Neural progenitor cell (in vitro differentiated cells): ENCODE results near the gene CTU2. TPM values are rescaled to one million over a fixed set of nuclear protein-coding genes. Genes with fewer than 3 reads are reported as not detected.

Experiments
- DNase-seq: peaks from one replicate; pipeline ENCODE4 v3.0.0-alpha.2; 2016; ENCODE audit warnings: low spot score
- H2AFZ ChIP-seq: fragments of 200-600 bp; sonication (generic); replicated peaks from 2 replicates; pipeline ENCODE4 v1.6.1; 2016; ENCODE audit warnings: antibody characterized with exemption
- H3F3A ChIP-seq: fragments of 200-600 bp; sonication (generic); 2 replicates; pipeline ENCODE4 v1.6.1; 2016; ENCODE audit warnings: antibody characterized with exemption, low read depth
- H3K27ac ChIP-seq: fragments of 200-600 bp; sonication (generic); 2 replicates; pipeline ENCODE4 v1.5.1; 2016; ENCODE audit warnings: mild to moderate bottlenecking
- H3K27me3 ChIP-seq: fragments of 200-600 bp; sonication (generic); 2 replicates; pipeline ENCODE4 v1.6.1; 2016; ENCODE audit warnings: mild to moderate bottlenecking, moderate library complexity
- H3K36me3 ChIP-seq: fragments of 200-600 bp; sonication (generic); 2 replicates; pipeline ENCODE4 v1.5.1; 2016
- H3K4me1 ChIP-seq: fragments of 200-600 bp; sonication (generic); 2 replicates; pipeline ENCODE4 v1.6.1; 2016; ENCODE audit warnings: mixed run types
- H3K4me2 ChIP-seq: fragments of 200-600 bp; sonication (generic); 2 replicates; pipeline ENCODE4 v1.6.1; 2016
- H3K4me3 ChIP-seq: fragments of 200-600 bp; sonication (generic); 2 replicates; pipeline ENCODE4 v1.5.1; 2016
- H3K79me2 ChIP-seq: fragments of 200-600 bp; sonication (generic); 2 replicates; pipeline ENCODE4 v1.6.1; 2016; ENCODE audit warnings: low read depth
- H3K9ac ChIP-seq: fragments of 200-600 bp; sonication (generic); 2 replicates; pipeline ENCODE4 v1.6.1; 2016
- H3K9me3 ChIP-seq: fragments of 200-600 bp; sonication (generic); 2 replicates; pipeline ENCODE4 v1.5.1; 2016; ENCODE audit warnings: low read depth
- H4K20me1 ChIP-seq: fragments of 200-600 bp; sonication (generic); 2 replicates; pipeline ENCODE4 v1.6.1; 2016; ENCODE audit warnings: low read depth
- H3K27ac Mint-ChIP-seq: 3 replicates; pipeline ENCODE4 v1.8.0; 2021; ENCODE audit warnings: mixed read lengths
- H3K27me3 Mint-ChIP-seq: 2 replicates; pipeline ENCODE4 v1.8.0; 2022; ENCODE audit warnings: low read depth, mild to moderate bottlenecking, inconsistent platforms, moderate library complexity, mixed read lengths; ENCODE audit not compliant: insufficient read depth
- H3K36me3 Mint-ChIP-seq: 3 replicates; pipeline ENCODE4 v1.8.0; 2021; ENCODE audit warnings: mixed read lengths
- H3K4me1 Mint-ChIP-seq: 3 replicates; pipeline ENCODE4 v1.8.0; 2021; ENCODE audit warnings: mixed read lengths
- H3K4me3 Mint-ChIP-seq: 3 replicates; pipeline ENCODE4 v1.8.0; 2021; ENCODE audit warnings: mild to moderate bottlenecking, moderate library complexity, mixed read lengths
- H3K9me3 Mint-ChIP-seq: 3 replicates; pipeline ENCODE4 v1.8.0; 2020; ENCODE audit warnings: mixed read lengths
- CTCF ChIP-seq: fragments of 200-600 bp; sonication (generic); IDR thresholded peaks from 2 replicates; pipeline ENCODE4 v1.5.1; 2017; ENCODE audit warnings: antibody characterized with exemption, mild to moderate bottlenecking
- EZH2 ChIP-seq: fragments of 200-600 bp; sonication (generic); IDR thresholded peaks from 2 replicates; pipeline ENCODE4 v1.6.1; 2017; ENCODE audit warnings: antibody characterized with exemption, mild to moderate bottlenecking, moderate library complexity
- EZH2phosphoT487 ChIP-seq: fragments of 200-600 bp; sonication (generic); IDR thresholded peaks from 2 replicates; pipeline ENCODE4 v1.6.1; 2017; ENCODE audit warnings: antibody characterized with exemption
- total RNA-seq: library from RNA; depleted of rRNA; stranded (reverse); fragments of >200 nt; gene quantifications from 2 replicates; pipeline ENCODE4 v1.2.3, GENCODE V29; 2015; ENCODE audit warnings: low replicate concordance

Gene CTU2
- total RNA-seq, 1 donor from 2014 or later: 4.7 TPM

- H3K36me3 Mint-ChIP-seq: no peaks in the 10 kb centered on the region
- TF ChIP-seq EZH2: no peak
- no peak for TF ChIP-seq CTCF
- TF ChIP-seq EZH2phosphoT487: no peak
- H3K4me3 ChIP-seq: no peak overlapping the region
- no peak overlapping the region for H3K27ac Mint-ChIP-seq
- H2AFZ ChIP-seq: no peak overlapping the region
- no peaks in the 10 kb centered on the region for H4K20me1 ChIP-seq
- no peaks in the 10 kb centered on the region for H3K9me3 ChIP-seq
- no peak overlapping the region for H3K27ac ChIP-seq
- no peak for DNase-seq
- H3K79me2 ChIP-seq: no peaks in the 10 kb centered on the region
- H3K27me3 ChIP-seq: no peaks in the 10 kb centered on the region
- H3K9ac ChIP-seq: no peak overlapping the region
- H3K4me1 Mint-ChIP-seq: no peaks in the 10 kb centered on the region
- H3K4me3 Mint-ChIP-seq: no peak overlapping the region
- no peaks in the 10 kb centered on the region for H3F3A ChIP-seq
- H3K4me2 ChIP-seq: no peak overlapping the region
- H3K4me1 ChIP-seq: no peaks in the 10 kb centered on the region
- no peaks in the 10 kb centered on the region for H3K36me3 ChIP-seq
- peaks cover 4% of the 10 kb centered on the region for H3K27me3 Mint-ChIP-seq
- H3K9me3 Mint-ChIP-seq: no peaks in the 10 kb centered on the region
Measured at GRCh38 chr16:88695218-88695617, 11.1 kb upstream of the CTU2 start.

- Mint-ChIP-seq H3K36me3 (no peaks in the 10 kb centered on the region), H3K9me3 (no peaks in the 10 kb centered on the region), H3K27me3 (peaks cover 4% of the 10 kb centered on the region), H3K4me1 (no peaks in the 10 kb centered on the region), H3K27ac (no peak overlapping the region), H3K4me3 (no peak overlapping the region)
- H3K27ac ChIP-seq: no peak overlapping the region
- H3F3A ChIP-seq: no peaks in the 10 kb centered on the region
- no peak for TF ChIP-seq EZH2phosphoT487
- TF ChIP-seq EZH2: no peak
- no peak for TF ChIP-seq CTCF
- no peak overlapping the region for H3K9ac ChIP-seq
- H2AFZ ChIP-seq: no peak overlapping the region
- H3K4me2 ChIP-seq: no peak overlapping the region
- H3K9me3 ChIP-seq: no peaks in the 10 kb centered on the region
- no peaks in the 10 kb centered on the region for H4K20me1 ChIP-seq
- H3K36me3 ChIP-seq: no peaks in the 10 kb centered on the region
- no peaks in the 10 kb centered on the region for H3K79me2 ChIP-seq
- no peaks in the 10 kb centered on the region for H3K4me1 ChIP-seq
- H3K4me3 ChIP-seq: no peak overlapping the region
- H3K27me3 ChIP-seq: no peaks in the 10 kb centered on the region
- no peak for DNase-seq
Measured at GRCh38 chr16:88695753-88696152, 10.6 kb upstream of the CTU2 start.

- Histone ChIP-seq H3K9me3 (no peaks in the 10 kb centered on the region), H3K27me3 (no peaks in the 10 kb centered on the region), H3K27ac (no peak overlapping the region), H4K20me1 (no peaks in the 10 kb centered on the region), H3K4me2 (no peak overlapping the region), H3K79me2 (no peaks in the 10 kb centered on the region), H2AFZ (no peak overlapping the region), H3K4me3 (no peak overlapping the region), H3K9ac (no peak overlapping the region), H3K4me1 (no peaks in the 10 kb centered on the region), H3F3A (no peaks in the 10 kb centered on the region), H3K36me3 (no peaks in the 10 kb centered on the region)
- Mint-ChIP-seq H3K4me3 (no peak overlapping the region), H3K9me3 (no peaks in the 10 kb centered on the region), H3K27me3 (peaks cover 4% of the 10 kb centered on the region), H3K4me1 (no peaks in the 10 kb centered on the region), H3K36me3 (no peaks in the 10 kb centered on the region), H3K27ac (no peak overlapping the region)
- DNase-seq: no peak
- TF ChIP-seq EZH2phosphoT487 (no peak), CTCF (no peak), EZH2 (no peak)
Measured at GRCh38 chr16:88696441-88696840, 9.9 kb upstream of the CTU2 start.
